HG02623 (cell line): ENCODE data around the gene PCGF1.
"Not testable (repeated sequence)": the region's sequence is repeated elsewhere in the genome, so short reads cannot be mapped to it uniquely, and the experiment has no call there.

Source experiments
- ATAC-seq: cut with Tn5 transposase; IDR thresholded peaks from one replicate; pipeline ENCODE4 v1.9.1; 2021; ENCODE audit warnings: moderate library complexity; ENCODE audit not compliant: unreplicated experiment

The PCGF1 gene

GRCh38 chr2:74474481-74474880 lies 33.0 kb downstream of the PCGF1 start:
- ATAC-seq: no peak

- no peak for ATAC-seq
These were observed 34.6 kb downstream of the PCGF1 start for GRCh38 chr2:74472945-74473258.

GRCh38 chr2:74472086-74472944 lies 35.2 kb downstream of the PCGF1 start, which contains the start of gene MRPL53:
Gene MRPL53 (minus strand): TSS chr2:74472680. CDS start chr2:74472660, 20 bp downstream.
- ATAC-seq: peak; percentile 80

GRCh38 chr2:74471332-74472065 lies 36.0 kb downstream of the PCGF1 start:
- no peak for ATAC-seq

GRCh38 chr2:74470742-74471141 lies 36.8 kb downstream of the PCGF1 start:
- not testable (repeated sequence) for ATAC-seq

GRCh38 chr2:74464406-74464805 lies 43.1 kb downstream of the PCGF1 start:
- ATAC-seq: no peak

- no peak for ATAC-seq
These were observed 44.7 kb downstream of the PCGF1 start for GRCh38 chr2:74462786-74463105.

GRCh38 chr2:74462054-74462785 lies 45.3 kb downstream of the PCGF1 start:
- no peak for ATAC-seq

- ATAC-seq: no peak
These were observed 46.1 kb downstream of the PCGF1 start for GRCh38 chr2:74461187-74462053.

- ATAC-seq: not testable (repeated sequence)
These were observed 47.3 kb downstream of the PCGF1 start for GRCh38 chr2:74460187-74460586.

- not testable (repeated sequence) for ATAC-seq
These were observed 47.9 kb downstream of the PCGF1 start for GRCh38 chr2:74459503-74460118.

- ATAC-seq: no peak
These were observed 48.5 kb downstream of the PCGF1 start for GRCh38 chr2:74458938-74459363.

- peak; percentile 77 for ATAC-seq
These were observed 49.2 kb downstream of the PCGF1 start, which contains the start of gene WBP1 for GRCh38 chr2:74458132-74458937. Gene WBP1 (plus strand): TSS chr2:74458438. CDS start chr2:74458603, 165 bp downstream.

GRCh38 chr2:74457549-74458131 lies 49.9 kb downstream of the PCGF1 start:
- ATAC-seq: peak; percentile 28

GRCh38 chr2:74457129-74457548 lies 50.4 kb downstream of the PCGF1 start:
- ATAC-seq: no peak
